ENCODE measurements around the gene LRMDA. TPM values are rescaled to one million over a fixed set of nuclear protein-coding genes. Genes with fewer than 3 reads are reported as not detected.

LRMDA gene
- total and polyA plus RNA-seq, 2 of the 8 experiments (the other 6 are each of a cell fraction or from before 2014, with no cell fraction given) = 0.86 to 2.8 TPM

GRCh38 chr10:75950307-75950706, 518.9 kb downstream of the LRMDA start:
- Histone ChIP-seq H4K20me1 (replicated peaks in 1 of 2; ENCODE audit: control insufficient read depth in 1 of 2, insufficient read depth in 2 of 2, low read length in 2 of 2) (no peaks in the 10 kb centered on the region), H3K4me1 (replicated peaks in 1 of 4; ENCODE audit: control insufficient read depth in 3 of 4, insufficient read depth in 4 of 4, low read length in 3 of 4) (no peaks in the 10 kb centered on the region), H2BK5ac (ENCODE audit: low read depth, low read length) (no peak overlapping the region), H2BK12ac (ENCODE audit: low read depth, low read length) (no peak overlapping the region), H4K5ac (ENCODE audit: insufficient read length, low read depth, low read length) (no peak overlapping the region), H2AK5ac (ENCODE audit: low read depth, low read length) (no peak overlapping the region), H3K18ac (ENCODE audit: extremely low read depth, low read length) (no peak overlapping the region), H3K23me2 (ENCODE audit: low read depth, low read length) (no peaks in the 10 kb centered on the region), H3K9me3 (ENCODE audit: insufficient read depth in 2 of 2, low read depth in 1 of 2, low read length in 1 of 2) (no peaks in the 10 kb centered on the region), H3K56ac (replicated peaks; ENCODE audit: insufficient read length, low read depth, low read length) (no peak overlapping the region), H2AFZ (ENCODE audit: low read length) (no peak overlapping the region), H3K23ac (ENCODE audit: insufficient read length) (no peak overlapping the region), H2BK20ac (ENCODE audit: low read length) (no peak overlapping the region), H3K36me3 (ENCODE audit: control insufficient read depth in 2 of 4, insufficient read depth in 4 of 4, low read length in 3 of 4) (no peaks in the 10 kb centered on the region), H3K4me2 (ENCODE audit: insufficient read depth in 1 of 2, low read depth in 2 of 2, low read length in 2 of 2) (no peak overlapping the region), H3K27me3 (replicated peaks in 1 of 4; ENCODE audit: control insufficient read depth in 3 of 4, extremely low read depth in 1 of 4, insufficient read depth in 3 of 4, low read length in 3 of 4) (no peaks in the 10 kb centered on the region), H4K91ac (replicated peaks; ENCODE audit: insufficient read length, low read length) (no peak overlapping the region), H3K14ac (ENCODE audit: insufficient read length) (no peak overlapping the region), H3K27ac (ENCODE audit: low read depth, low read length) (no peak overlapping the region), H2BK120ac (replicated peaks; ENCODE audit: low read depth, low read length) (no peak overlapping the region), H3K4me3 (ENCODE audit: extremely low read depth in 1 of 4, insufficient read depth in 2 of 4, low read depth in 3 of 4, low read length in 4 of 4) (no peak overlapping the region), H4K8ac (ENCODE audit: extremely low read depth, insufficient read depth, low read length) (no peak overlapping the region), H3K4ac (replicated peaks; ENCODE audit: insufficient read length, low read depth, low read length) (no peak overlapping the region), H3K79me1 (ENCODE audit: low read depth, low read length) (no peaks in the 10 kb centered on the region), H3K9ac (replicated peaks in 1 of 4; ENCODE audit: extremely low read depth in 1 of 4, low read depth in 3 of 4, low read length in 3 of 4) (no peak overlapping the region), H3K79me2 (ENCODE audit: control insufficient read depth in 1 of 2, insufficient read depth in 2 of 2, low read length in 2 of 2) (no peaks in the 10 kb centered on the region), H2BK15ac (ENCODE audit: low read length) (no peak overlapping the region)
- TF ChIP-seq NRF1 (IDR thresholded peaks at IDR 0.05; ENCODE audit: low read depth, low read length) = no peak
- no peak for TF ChIP-seq ASH2L (IDR thresholded peaks at IDR 0.05; ENCODE audit: low read length)
- TF ChIP-seq CTCF (IDR thresholded peaks at IDR 0.05; ENCODE audit: control extremely low read depth in 1 of 3, insufficient read depth in 1 of 3, low read depth in 1 of 3, low read length in 3 of 3) = no peak
- 0 out of 2 replicates have a peak, but pooled peaks have one; percentile 18 for TF ChIP-seq MAFK (IDR thresholded peaks at IDR 0.05; ENCODE audit: low read depth, low read length)
- no peak for TF ChIP-seq USF2 (IDR thresholded peaks at IDR 0.05; ENCODE audit: low read length)
- TF ChIP-seq GTF2F1 (IDR thresholded peaks at IDR 0.05; ENCODE audit: borderline replicate concordance, low read depth, low read length) = no peak
- TF ChIP-seq ZNF274 (IDR thresholded peaks at IDR 0.05; ENCODE audit: borderline replicate concordance, extremely low read depth, low read length) = no peak
- WGBS, 2 experiments (ENCODE audit: extremely low coverage in 1 of 2, insufficient coverage in 1 of 2, insufficient read length in 1 of 2, insufficient replicate concordance in 2 of 2, low coverage in 1 of 2, low lambda C conversion rate in 2 of 2, missing lambda C conversion rate in 1 of 2) = 96% methylated on average over 2 of the region's 2 CpGs; no CpG with 5 or more reads in 1 of the 2 experiments
- ChIA-PET CTCF (ENCODE audit: partially characterized antibody) (interaction anchor here (0.5 to 1.2 kb wide), 3 partner anchors 84 to 1279 kb away, joined by 3 to 4 read pairs (median 4); no protein-coding TSS in a partner anchor), POLR2A (ENCODE audit: partially characterized antibody) (interaction anchor here (1.1 kb wide), 1 partner anchor 8 kb away, joined by 3 read pairs; no protein-coding TSS in a partner anchor)
- FAIRE-seq (no peak), DNase-seq (ENCODE audit: low read depth in 1 of 2, low spot score in 2 of 2) (no peak)
